Caco-2 (cell line): ENCODE measurements around the gene FARS2. TPM values are rescaled to one million over a fixed set of nuclear protein-coding genes. Genes with fewer than 3 reads are reported as not detected.

Experiments
- BruUV-seq: library from RNA; stranded (reverse); fragments of 400-500 nt; replicated peaks from 2 replicates; lab custom pipeline; 2021; lab: Mats Ljungman, UMichigan
- CTCF ChIA-PET: fragments of 300-600 bp; sonication (Branson Sonifier 250); formaldehyde crosslinking; loops from one replicate; lab custom pipeline; 2022; ENCODE audit warnings: antibody characterized with exemption; lab: Charles Lee
- POLR2A ChIA-PET: fragments of 300-600 bp; sonication (Branson Sonifier 250); formaldehyde crosslinking; loops from one replicate; lab custom pipeline; 2022; ENCODE audit warnings: antibody characterized with exemption; lab: Charles Lee
- DNase-seq, 2 experiments: peaks; one replicate each; pipeline versions ENCODE4 v3.0.0 to v3.0.0-alpha.2; 2020 to 2022
- H3K27me3 ChIP-seq: replicated peaks from 2 replicates; pipeline ENCODE4 v1.6.0; 2011; ENCODE audit warnings: low read length; ENCODE audit not compliant: control insufficient read depth, insufficient read depth
- H3K36me3 ChIP-seq: 2 replicates; pipeline ENCODE4 v1.5.1; 2011; ENCODE audit warnings: low read length; ENCODE audit not compliant: control insufficient read depth, insufficient read depth
- H3K4me1 ChIP-seq: fragments of 250-450 bp; sonication (Bioruptor Pico); 2 replicates; pipeline ENCODE4 v1.5.1; 2020; ENCODE audit warnings: mild to moderate bottlenecking
- H3K4me3 ChIP-seq: 2 replicates; pipeline ENCODE4 v1.5.1; 2011; ENCODE audit warnings: low read depth, mild to moderate bottlenecking, control low read depth, low read length
- H3K9me3 ChIP-seq: fragments of 250-450 bp; sonication (Bioruptor Pico); 2 replicates; pipeline ENCODE4 v1.5.1; 2020; ENCODE audit warnings: mild to moderate bottlenecking, moderate library complexity
- H3K27ac Mint-ChIP-seq: one replicate; pipeline ENCODE4 v1.8.0; 2022; ENCODE audit warnings: mixed read lengths; ENCODE audit not compliant: unreplicated experiment
- H3K27me3 Mint-ChIP-seq: one replicate; pipeline ENCODE4 v1.8.0; 2022; ENCODE audit warnings: mixed read lengths; ENCODE audit not compliant: insufficient read depth, unreplicated experiment
- H3K36me3 Mint-ChIP-seq: one replicate; pipeline ENCODE4 v1.8.0; 2022; ENCODE audit warnings: mild to moderate bottlenecking, mixed read lengths; ENCODE audit not compliant: insufficient read depth, unreplicated experiment
- H3K4me1 Mint-ChIP-seq: one replicate; pipeline ENCODE4 v1.8.0; 2022; ENCODE audit warnings: low read depth, mixed read lengths; ENCODE audit not compliant: unreplicated experiment
- H3K4me3 Mint-ChIP-seq: one replicate; pipeline ENCODE4 v1.8.0; 2022; ENCODE audit warnings: mild to moderate bottlenecking, moderate library complexity, mixed read lengths; ENCODE audit not compliant: unreplicated experiment
- H3K9me3 Mint-ChIP-seq: one replicate; pipeline ENCODE4 v1.8.0; 2022; ENCODE audit warnings: mixed read lengths; ENCODE audit not compliant: unreplicated experiment
- CTCF ChIP-seq, 2 experiments: fragments of 200-600 bp in 1 of 2; IDR thresholded peaks; 1 replicate in 1 of 2; 2 replicates in 1 of 2; pipeline versions ENCODE4 v1.5.1 to v1.8.0; 2011 to 2022; ENCODE audit warnings: antibody characterized with exemption in 1 of 2, control low read depth in 1 of 2, inconsistent platforms in 1 of 2, low read depth in 1 of 2, low read length in 1 of 2, mild to moderate bottlenecking in 1 of 2, moderate library complexity in 1 of 2; ENCODE audit not compliant: insufficient read depth in 1 of 2, severe bottlenecking in 1 of 2, unreplicated experiment in 1 of 2
- intact Hi-C: fragments of 100-400 bp; cut with micrococcal nuclease; formaldehyde crosslinking; loops from one replicate; pipeline ENCODE4 v1.10.0; 2022; ENCODE audit not compliant: unreplicated experiment
- total RNA-seq: library from RNA; stranded (reverse); gene quantifications from 2 replicates; pipeline ENCODE4 v1.2.3, GENCODE V29; 2022

FARS2 gene
- total RNA-seq, 1 experiment from 2014 or later: 15.4 TPM

GRCh38 chr6:5512422-5512821, 251.1 kb downstream of the FARS2 start:
- Mint-ChIP-seq H3K27me3 (no peaks in the 10 kb centered on the region), H3K4me3 (no peak overlapping the region), H3K4me1 (no peaks in the 10 kb centered on the region), H3K36me3 (no peaks in the 10 kb centered on the region), H3K9me3 (no peaks in the 10 kb centered on the region), H3K27ac (no peak overlapping the region)
- no peaks in the 10 kb centered on the region for H3K27me3 ChIP-seq
- no peaks in the 10 kb centered on the region for H3K9me3 ChIP-seq
- no peaks in the 10 kb centered on the region for H3K36me3 ChIP-seq
- intact Hi-C loops: no loop called here
- POLR2A ChIA-PET: no interaction called here
- CTCF ChIA-PET: no interaction called here
- no TSS peak for BruUV-seq
- no peak for TF ChIP-seq CTCF (IDR thresholded peaks at IDR 0.05; ENCODE audit: insufficient read depth in 1 of 2, low read depth in 1 of 2, low read length in 1 of 2, severe bottlenecking in 1 of 2, unreplicated experiment in 1 of 2)
- H3K4me1 ChIP-seq: no peaks in the 10 kb centered on the region
- DNase-seq: no peak
- no peak overlapping the region for H3K4me3 ChIP-seq

- Histone ChIP-seq H3K4me1 (no peaks in the 10 kb centered on the region), H3K27me3 (no peaks in the 10 kb centered on the region), H3K9me3 (no peaks in the 10 kb centered on the region), H3K4me3 (no peak overlapping the region), H3K36me3 (no peaks in the 10 kb centered on the region)
- Mint-ChIP-seq H3K4me1 (no peaks in the 10 kb centered on the region), H3K4me3 (no peak overlapping the region), H3K27ac (no peak overlapping the region), H3K27me3 (no peaks in the 10 kb centered on the region), H3K9me3 (no peaks in the 10 kb centered on the region), H3K36me3 (no peaks in the 10 kb centered on the region)
- intact Hi-C loops: no loop called here
- no peak for TF ChIP-seq CTCF (IDR thresholded peaks at IDR 0.05; ENCODE audit: insufficient read depth in 1 of 2, low read depth in 1 of 2, low read length in 1 of 2, severe bottlenecking in 1 of 2, unreplicated experiment in 1 of 2)
- DNase-seq: no peak
- CTCF ChIA-PET: no interaction called here
- no TSS peak for BruUV-seq
- POLR2A ChIA-PET: no interaction called here
Measured at GRCh38 chr6:5513408-5513807, 252.1 kb downstream of the FARS2 start.

- no peaks in the 10 kb centered on the region for H3K27me3 ChIP-seq
- Mint-ChIP-seq H3K4me3 (no peak overlapping the region), H3K9me3 (no peaks in the 10 kb centered on the region), H3K27me3 (no peaks in the 10 kb centered on the region), H3K36me3 (no peaks in the 10 kb centered on the region), H3K4me1 (no peaks in the 10 kb centered on the region), H3K27ac (no peak overlapping the region)
- TF ChIP-seq CTCF (IDR thresholded peaks at IDR 0.05; ENCODE audit: insufficient read depth in 1 of 2, low read depth in 1 of 2, low read length in 1 of 2, severe bottlenecking in 1 of 2, unreplicated experiment in 1 of 2): no peak
- no peaks in the 10 kb centered on the region for H3K9me3 ChIP-seq
- DNase-seq: no peak
- H3K4me3 ChIP-seq: no peak overlapping the region
- H3K4me1 ChIP-seq: no peaks in the 10 kb centered on the region
- intact Hi-C loops: no loop called here
- no TSS peak for BruUV-seq
- ChIA-PET POLR2A (no interaction called here), CTCF (interaction anchor here (0.7 kb wide), 1 partner anchor 192 kb away, joined by 3 read pairs; no protein-coding TSS in a partner anchor)
- H3K36me3 ChIP-seq: no peaks in the 10 kb centered on the region
Measured at GRCh38 chr6:5514353-5514752, 253.0 kb downstream of the FARS2 start.
